GM19043 (cell line): ENCODE measurements around the gene TCAF1.
A peak's percentile ranks its signal among the peaks of the same experiment; 100 is the strongest.
"Not testable (repeated sequence)": the region's sequence is repeated elsewhere in the genome, so short reads cannot be mapped to it uniquely, and the experiment has no call there.

ENCODE experiments used
- ATAC-seq: cut with Tn5 transposase; IDR thresholded peaks from one replicate; pipeline ENCODE4 v1.9.1; 2021; ENCODE audit warnings: low read depth; ENCODE audit not compliant: unreplicated experiment

The TCAF1 gene

GRCh38 chr7:143871534-143871933 is 30.4 kb downstream of the TCAF1 start:
- ATAC-seq: not testable (repeated sequence)

GRCh38 chr7:143857994-143858393 is 44.0 kb downstream of the TCAF1 start:
- not testable (repeated sequence) for ATAC-seq

- not testable (repeated sequence) for ATAC-seq
Measured at GRCh38 chr7:143855443-143855842, 46.5 kb downstream of the TCAF1 start.

- ATAC-seq: no peak
Measured at GRCh38 chr7:143850682-143851081, 51.3 kb downstream of the TCAF1 start.

GRCh38 chr7:143849785-143850479 is 52.0 kb downstream of the TCAF1 start:
- no peak for ATAC-seq

- ATAC-seq: no peak
Measured at GRCh38 chr7:143848192-143848591, 53.8 kb downstream of the TCAF1 start.

GRCh38 chr7:143846692-143847091 is 55.3 kb downstream of the TCAF1 start:
- ATAC-seq: no peak

GRCh38 chr7:143841696-143842095 is 60.3 kb downstream of the TCAF1 start:
- not testable (repeated sequence) for ATAC-seq

- not testable (repeated sequence) for ATAC-seq
Measured at GRCh38 chr7:143840062-143840461, 61.9 kb downstream of the TCAF1 start.

GRCh38 chr7:143837223-143837622 is 64.8 kb downstream of the TCAF1 start:
- ATAC-seq: peak; percentile 46

- ATAC-seq: peak; percentile 71
Measured at GRCh38 chr7:143836622-143837021, 65.4 kb downstream of the TCAF1 start.

GRCh38 chr7:143836088-143836487 is 65.9 kb downstream of the TCAF1 start:
- ATAC-seq: peak; percentile 32

- not testable (repeated sequence) for ATAC-seq
Measured at GRCh38 chr7:143826578-143826977, 75.4 kb downstream of the TCAF1 start.

GRCh38 chr7:143824295-143825135 is 77.5 kb downstream of the TCAF1 start:
- ATAC-seq: not testable (repeated sequence)

GRCh38 chr7:143823634-143824294 is 78.2 kb downstream of the TCAF1 start:
- not testable (repeated sequence) for ATAC-seq

- not testable (repeated sequence) for ATAC-seq
Measured at GRCh38 chr7:143821392-143822277, 80.3 kb downstream of the TCAF1 start.

- peak; percentile 67 for ATAC-seq
Measured at GRCh38 chr7:143817873-143818272, 84.1 kb downstream of the TCAF1 start.

- not testable (repeated sequence) for ATAC-seq
Measured at GRCh38 chr7:143816471-143817133, 85.4 kb downstream of the TCAF1 start.

- ATAC-seq: not testable (repeated sequence)
Measured at GRCh38 chr7:143810639-143811038, 91.3 kb downstream of the TCAF1 start.

- not testable (repeated sequence) for ATAC-seq
Measured at GRCh38 chr7:143806664-143807071, 95.3 kb downstream of the TCAF1 start.
